DOHH2 (cell line): ENCODE results near the gene OR51M1.
"Not testable (repeated sequence)": the region's sequence is repeated elsewhere in the genome, so short reads cannot be mapped to it uniquely, and the experiment has no call there.

Source experiments
- H3F3A ChIP-seq: fragments of 200-600 bp; sonication (generic), shearing (Covaris generic); 2 replicates; pipeline ENCODE4 v1.6.0; 2016; ENCODE audit warnings: antibody characterized with exemption, mild to moderate bottlenecking; ENCODE audit not compliant: control insufficient read depth, insufficient read depth
- H3K27ac ChIP-seq: fragments of 200-600 bp; sonication (generic); 2 replicates; pipeline ENCODE4 v1.5.1; 2014; ENCODE audit warnings: low read depth, mild to moderate bottlenecking, low read length, moderate library complexity
- H3K27me3 ChIP-seq: fragments of 200-600 bp; sonication (generic); 2 replicates; pipeline ENCODE4 v1.6.1; 2014; ENCODE audit warnings: mild to moderate bottlenecking, low read length, mixed read lengths; ENCODE audit not compliant: control insufficient read depth
- H3K36me3 ChIP-seq: fragments of 200-600 bp; sonication (generic); 2 replicates; pipeline ENCODE4 v1.6.1; 2014; ENCODE audit warnings: mild to moderate bottlenecking, low read length, moderate library complexity, mixed read lengths; ENCODE audit not compliant: control insufficient read depth
- H3K4me1 ChIP-seq: fragments of 200-600 bp; sonication (generic); 2 replicates; pipeline ENCODE4 v1.6.1; 2014; ENCODE audit warnings: mild to moderate bottlenecking, low read length, mixed read lengths; ENCODE audit not compliant: control insufficient read depth
- H3K4me2 ChIP-seq: fragments of 200-600 bp; sonication (generic); 2 replicates; pipeline ENCODE4 v1.6.0; 2014; ENCODE audit warnings: mild to moderate bottlenecking, low read length, moderate library complexity
- H3K4me3 ChIP-seq: fragments of 200-600 bp; sonication (generic); 2 replicates; pipeline ENCODE4 v1.5.1; 2014; ENCODE audit warnings: mild to moderate bottlenecking, low read length, mixed read lengths
- H3K79me2 ChIP-seq: fragments of 200-600 bp; sonication (generic); 2 replicates; pipeline ENCODE4 v1.6.1; 2014; ENCODE audit warnings: mild to moderate bottlenecking, low read length, mixed read lengths; ENCODE audit not compliant: control insufficient read depth
- H3K9me2 ChIP-seq: fragments of 200-600 bp; sonication (generic); replicated peaks from 2 replicates; pipeline ENCODE4 v1.6.1; 2014; ENCODE audit warnings: mild to moderate bottlenecking, low read length, mixed read lengths; ENCODE audit not compliant: control insufficient read depth
- H3K9me3 ChIP-seq: fragments of 200-600 bp; sonication (generic); 2 replicates; pipeline ENCODE4 v1.6.1; 2014; ENCODE audit warnings: antibody characterized with exemption, low read length, mixed read lengths; ENCODE audit not compliant: control insufficient read depth, insufficient read depth
- H4K20me1 ChIP-seq: fragments of 200-600 bp; sonication (generic); 2 replicates; pipeline ENCODE4 v1.6.0; 2014; ENCODE audit warnings: low read depth, mild to moderate bottlenecking, antibody characterized with exemption, low read length, moderate library complexity; ENCODE audit not compliant: control insufficient read depth, insufficient read depth
- EZH2phosphoT487 ChIP-seq: fragments of 200-600 bp; sonication (generic); IDR thresholded peaks from 2 replicates; pipeline ENCODE4 v1.6.1; 2017; ENCODE audit warnings: borderline replicate concordance, mild to moderate bottlenecking, antibody characterized with exemption, low read length, moderate library complexity, mixed read lengths
- TF ChIP-seq, protein P1 (sequence below): fragments of 200-600 bp; sonication (generic); IDR thresholded peaks from one replicate; pipeline ENCODE4 v1.5.1; 2014; ENCODE audit warnings: antibody characterized with exemption, mild to moderate bottlenecking, low read depth, low read length; ENCODE audit not compliant: poor library complexity, severe bottlenecking

OR51M1 gene

DNA sequence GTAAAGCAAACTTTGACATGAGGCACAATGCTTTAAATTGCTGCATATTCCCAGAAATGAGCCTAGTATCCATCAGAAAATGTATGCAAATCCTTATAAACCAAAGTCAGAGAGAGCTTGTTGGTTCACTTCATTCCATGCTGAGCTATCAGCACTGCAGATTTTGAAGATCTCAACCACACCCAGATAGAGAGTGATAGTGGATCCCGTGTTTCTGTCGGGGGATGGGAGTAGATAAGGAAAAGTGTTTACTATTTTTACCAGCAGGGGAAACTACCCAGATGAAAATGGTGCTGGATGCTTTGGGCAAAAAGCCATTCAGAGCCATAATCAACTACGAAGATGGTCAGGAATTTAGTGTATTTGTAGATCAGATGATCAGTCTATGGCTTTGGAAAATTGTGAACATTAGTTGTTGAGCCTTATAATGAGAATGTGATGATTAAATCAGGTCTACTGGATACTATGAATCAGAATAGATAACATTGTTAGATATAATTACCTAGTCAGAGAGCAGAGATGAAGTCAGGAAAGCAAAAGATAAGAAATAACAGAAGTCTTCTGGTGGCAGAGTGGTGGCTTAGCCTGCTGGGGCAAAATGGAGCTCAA lies 21.5 kb upstream of the OR51M1 start:
- Histone ChIP-seq H3K4me1 (no peaks in the 10 kb centered on the region), H3K9me2 (no peaks in the 10 kb centered on the region), H3K79me2 (no peaks in the 10 kb centered on the region), H3K27ac (no peak overlapping the region), H3K4me2 (no peak overlapping the region), H3F3A (no peaks in the 10 kb centered on the region), H3K4me3 (no peak overlapping the region), H3K9me3 (no peaks in the 10 kb centered on the region), H4K20me1 (no peaks in the 10 kb centered on the region), H3K27me3 (no peaks in the 10 kb centered on the region), H3K36me3 (no peaks in the 10 kb centered on the region)
- TF ChIP-seq, protein P1, sequence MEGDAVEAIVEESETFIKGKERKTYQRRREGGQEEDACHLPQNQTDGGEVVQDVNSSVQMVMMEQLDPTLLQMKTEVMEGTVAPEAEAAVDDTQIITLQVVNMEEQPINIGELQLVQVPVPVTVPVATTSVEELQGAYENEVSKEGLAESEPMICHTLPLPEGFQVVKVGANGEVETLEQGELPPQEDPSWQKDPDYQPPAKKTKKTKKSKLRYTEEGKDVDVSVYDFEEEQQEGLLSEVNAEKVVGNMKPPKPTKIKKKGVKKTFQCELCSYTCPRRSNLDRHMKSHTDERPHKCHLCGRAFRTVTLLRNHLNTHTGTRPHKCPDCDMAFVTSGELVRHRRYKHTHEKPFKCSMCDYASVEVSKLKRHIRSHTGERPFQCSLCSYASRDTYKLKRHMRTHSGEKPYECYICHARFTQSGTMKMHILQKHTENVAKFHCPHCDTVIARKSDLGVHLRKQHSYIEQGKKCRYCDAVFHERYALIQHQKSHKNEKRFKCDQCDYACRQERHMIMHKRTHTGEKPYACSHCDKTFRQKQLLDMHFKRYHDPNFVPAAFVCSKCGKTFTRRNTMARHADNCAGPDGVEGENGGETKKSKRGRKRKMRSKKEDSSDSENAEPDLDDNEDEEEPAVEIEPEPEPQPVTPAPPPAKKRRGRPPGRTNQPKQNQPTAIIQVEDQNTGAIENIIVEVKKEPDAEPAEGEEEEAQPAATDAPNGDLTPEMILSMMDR = no peak
- TF ChIP-seq EZH2phosphoT487 = no peak

DNA sequence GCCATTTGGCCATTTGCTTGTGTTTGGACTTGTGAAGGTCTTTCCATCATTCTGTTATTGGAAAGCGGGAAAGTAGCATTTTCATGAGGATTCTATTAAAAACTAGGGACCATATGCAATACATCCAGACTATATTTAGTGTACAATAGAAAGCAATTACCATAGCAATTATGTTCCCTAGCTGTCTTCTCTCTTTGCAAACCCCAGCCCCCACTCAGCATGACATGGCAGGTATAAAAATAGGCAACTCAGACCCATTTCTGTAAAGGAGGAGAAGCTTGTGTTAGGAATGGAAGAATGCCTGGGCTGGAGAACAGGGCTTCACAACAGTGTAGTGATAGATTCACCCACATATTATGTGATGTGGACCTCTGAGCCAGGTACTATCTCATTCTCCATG lies 19.9 kb upstream of the OR51M1 start:
- no peaks in the 10 kb centered on the region for H3K9me3 ChIP-seq
- H3K9me2 ChIP-seq = no peaks in the 10 kb centered on the region
- H3K36me3 ChIP-seq = no peaks in the 10 kb centered on the region
- H3K79me2 ChIP-seq = no peaks in the 10 kb centered on the region
- H3K4me1 ChIP-seq = no peaks in the 10 kb centered on the region
- no peak overlapping the region for H3K4me3 ChIP-seq
- H3K27me3 ChIP-seq = no peaks in the 10 kb centered on the region
- TF ChIP-seq, protein P1 = no peak
- no peak for TF ChIP-seq EZH2phosphoT487
- H3K4me2 ChIP-seq = no peak overlapping the region
- no peaks in the 10 kb centered on the region for H3F3A ChIP-seq
- no peak overlapping the region for H3K27ac ChIP-seq
- H4K20me1 ChIP-seq = no peaks in the 10 kb centered on the region

DNA sequence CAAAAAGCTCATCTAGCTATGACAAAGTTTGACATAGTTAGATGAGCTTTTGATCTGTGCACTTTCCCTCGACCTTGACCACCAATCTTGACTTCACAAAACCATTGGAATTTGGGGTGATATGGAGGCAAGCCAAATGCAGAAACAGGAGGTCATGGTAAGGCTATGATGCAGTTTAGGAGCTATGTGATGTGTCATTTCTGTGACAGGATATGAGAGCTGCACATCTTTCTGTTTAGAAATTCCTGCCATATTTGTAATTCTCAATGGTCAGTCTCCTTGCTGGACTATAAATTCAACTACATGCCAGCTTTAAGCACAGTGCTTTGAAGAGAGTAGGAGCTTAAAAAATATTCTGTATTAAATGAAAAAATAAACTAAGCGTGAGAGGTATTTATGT lies 19.4 kb upstream of the OR51M1 start:
- Histone ChIP-seq H3K27me3 (no peaks in the 10 kb centered on the region), H4K20me1 (no peaks in the 10 kb centered on the region), H3K4me1 (no peaks in the 10 kb centered on the region), H3F3A (no peaks in the 10 kb centered on the region), H3K4me2 (no peak overlapping the region), H3K36me3 (no peaks in the 10 kb centered on the region), H3K4me3 (no peak overlapping the region), H3K27ac (no peak overlapping the region), H3K9me2 (no peaks in the 10 kb centered on the region), H3K79me2 (no peaks in the 10 kb centered on the region), H3K9me3 (no peaks in the 10 kb centered on the region)
- no peak for TF ChIP-seq EZH2phosphoT487
- TF ChIP-seq, protein P1 = no peak

DNA sequence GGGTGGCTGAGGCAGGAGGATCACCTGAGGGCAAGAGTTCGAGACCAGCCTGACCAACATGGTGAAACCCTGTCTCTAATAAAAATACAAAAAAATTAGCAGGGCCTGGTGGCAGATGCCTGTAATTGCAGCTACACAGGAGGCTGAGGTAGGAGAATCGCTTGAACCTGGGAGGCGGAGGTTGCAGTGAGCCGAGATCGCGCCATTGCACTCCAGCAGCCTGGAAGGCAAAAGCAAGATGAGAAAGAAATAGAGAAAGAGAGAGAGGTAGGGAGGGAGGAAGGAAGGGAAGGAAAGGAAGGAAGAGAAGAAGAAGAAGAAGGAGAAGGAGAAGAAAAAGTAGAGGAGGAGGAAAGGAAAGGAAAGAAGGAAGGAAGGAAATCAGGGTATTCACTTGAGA lies 17.2 kb upstream of the OR51M1 start:
- not testable (repeated sequence) for H3K27ac ChIP-seq, H4K20me1 ChIP-seq, H3K4me2 ChIP-seq, H3K79me2 ChIP-seq, H3K9me2 ChIP-seq, H3K27me3 ChIP-seq, H3F3A ChIP-seq, H3K36me3 ChIP-seq, H3K4me3 ChIP-seq, H3K4me1 ChIP-seq, H3K9me3 ChIP-seq
